Ammon's horn (tissue), 1 donor: ENCODE measurements around the gene NFATC4.
"Not testable (repeated sequence)": the region's sequence is repeated elsewhere in the genome, so short reads cannot be mapped to it uniquely, and the experiment has no call there.

Experiments used
- DNase-seq: peaks from one replicate; pipeline ENCODE4 v3.0.0-alpha.2; 2016; ENCODE audit warnings: low spot score

Gene NFATC4

DNA sequence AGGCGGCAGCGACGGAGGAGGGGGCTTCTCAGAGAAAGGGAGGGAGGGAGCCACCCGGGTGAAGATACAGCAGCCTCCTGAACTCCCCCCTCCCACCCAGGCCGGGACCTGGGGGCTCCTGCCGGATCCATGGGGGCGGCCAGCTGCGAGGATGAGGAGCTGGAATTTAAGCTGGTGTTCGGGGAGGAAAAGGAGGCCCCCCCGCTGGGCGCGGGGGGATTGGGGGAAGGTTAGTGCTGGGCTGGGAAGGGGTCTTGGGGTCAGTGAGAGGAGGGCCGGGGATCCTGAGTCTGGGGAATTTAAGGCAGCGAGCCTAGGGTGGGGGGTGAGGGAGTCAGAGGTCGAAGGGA is 203 bp downstream of the NFATC4 start:
- no peak for DNase-seq

DNA sequence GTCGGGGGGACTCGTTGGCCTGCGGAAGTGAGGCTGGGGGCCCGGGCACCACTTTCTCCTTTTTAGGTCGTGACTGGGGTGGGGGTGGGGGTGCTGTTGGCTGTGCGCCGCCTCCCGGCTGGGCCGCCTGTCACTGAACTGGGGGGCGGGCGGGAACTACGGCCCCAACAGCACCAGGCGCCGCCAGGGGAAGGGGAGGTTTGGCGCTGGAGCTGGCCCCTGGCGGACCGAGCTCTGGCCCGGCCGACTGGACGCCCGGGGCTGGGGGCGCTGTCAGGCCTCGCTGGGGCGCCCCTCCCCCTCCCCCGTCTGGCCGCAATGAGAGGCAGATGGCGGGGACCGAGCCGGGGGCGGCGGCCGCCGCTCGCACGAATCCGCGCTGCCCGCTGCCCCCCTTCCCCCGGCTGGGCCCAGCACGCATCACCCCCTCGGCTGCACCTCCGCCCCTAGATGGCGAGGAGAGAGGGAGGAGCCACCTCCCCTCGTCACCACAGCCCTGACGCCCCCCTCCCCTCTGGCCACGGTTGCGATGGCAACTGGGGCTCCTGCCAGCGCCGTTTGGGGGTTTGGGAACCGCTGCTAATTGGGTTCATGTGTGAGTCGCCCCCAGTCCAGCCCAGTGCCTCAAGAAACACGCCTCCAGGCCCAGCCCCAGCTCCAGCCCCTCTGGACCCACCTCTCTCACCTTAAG is 723 bp downstream of the NFATC4 start:
- DNase-seq, result peak; percentile 48

DNA sequence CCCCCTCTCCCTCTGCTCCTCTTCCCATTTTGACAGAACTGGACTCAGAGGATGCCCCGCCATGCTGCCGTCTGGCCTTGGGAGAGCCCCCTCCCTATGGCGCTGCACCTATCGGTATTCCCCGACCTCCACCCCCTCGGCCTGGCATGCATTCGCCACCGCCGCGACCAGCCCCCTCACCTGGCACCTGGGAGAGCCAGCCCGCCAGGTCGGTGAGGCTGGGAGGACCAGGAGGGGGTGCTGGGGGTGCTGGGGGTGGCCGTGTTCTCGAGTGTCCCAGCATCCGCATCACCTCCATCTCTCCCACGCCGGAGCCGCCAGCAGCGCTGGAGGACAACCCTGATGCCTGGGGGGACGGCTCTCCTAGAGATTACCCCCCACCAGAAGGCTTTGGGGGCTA is 1.5 kb downstream of the NFATC4 start:
- DNase-seq, result no peak

DNA sequence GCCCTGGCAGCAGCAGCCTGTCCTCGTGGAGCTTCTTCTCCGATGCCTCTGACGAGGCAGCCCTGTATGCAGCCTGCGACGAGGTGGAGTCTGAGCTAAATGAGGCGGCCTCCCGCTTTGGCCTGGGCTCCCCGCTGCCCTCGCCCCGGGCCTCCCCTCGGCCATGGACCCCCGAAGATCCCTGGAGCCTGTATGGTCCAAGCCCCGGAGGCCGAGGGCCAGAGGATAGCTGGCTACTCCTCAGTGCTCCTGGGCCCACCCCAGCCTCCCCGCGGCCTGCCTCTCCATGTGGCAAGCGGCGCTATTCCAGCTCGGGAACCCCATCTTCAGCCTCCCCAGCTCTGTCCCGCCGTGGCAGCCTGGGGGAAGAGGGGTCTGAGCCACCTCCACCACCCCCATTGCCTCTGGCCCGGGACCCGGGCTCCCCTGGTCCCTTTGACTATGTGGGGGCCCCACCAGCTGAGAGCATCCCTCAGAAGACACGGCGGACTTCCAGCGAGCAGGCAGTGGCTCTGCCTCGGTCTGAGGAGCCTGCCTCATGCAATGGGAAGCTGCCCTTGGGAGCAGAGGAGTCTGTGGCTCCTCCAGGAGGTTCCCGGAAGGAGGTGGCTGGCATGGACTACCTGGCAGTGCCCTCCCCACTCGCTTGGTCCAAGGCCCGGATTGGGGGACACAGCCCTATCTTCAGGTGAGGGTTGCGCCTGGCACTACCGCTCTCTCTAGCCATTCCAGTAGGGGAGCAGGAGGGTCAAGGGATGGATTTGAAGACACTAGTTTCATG is 2.1 kb downstream of the NFATC4 start:
- DNase-seq, result no peak

DNA sequence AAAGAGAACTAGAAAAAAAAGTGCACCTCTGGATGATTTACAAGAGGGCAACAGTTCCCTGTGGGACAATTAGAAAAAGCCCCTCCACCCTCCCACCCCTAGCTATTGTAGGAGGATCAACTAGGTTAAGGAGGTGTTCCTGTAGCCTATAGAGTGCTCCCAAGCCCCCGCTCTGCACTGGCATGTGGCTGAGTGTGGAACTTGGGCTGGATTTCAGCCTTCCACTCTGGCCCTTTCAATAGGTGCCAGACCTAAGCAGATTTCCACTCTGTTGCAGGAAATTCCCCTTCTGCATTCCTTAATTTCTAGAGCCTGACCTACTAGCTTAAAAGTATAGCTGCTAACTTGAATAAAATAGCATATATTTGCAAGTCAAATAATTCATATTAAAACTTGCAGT is 2.8 kb downstream of the NFATC4 start:
- DNase-seq, result no peak

DNA sequence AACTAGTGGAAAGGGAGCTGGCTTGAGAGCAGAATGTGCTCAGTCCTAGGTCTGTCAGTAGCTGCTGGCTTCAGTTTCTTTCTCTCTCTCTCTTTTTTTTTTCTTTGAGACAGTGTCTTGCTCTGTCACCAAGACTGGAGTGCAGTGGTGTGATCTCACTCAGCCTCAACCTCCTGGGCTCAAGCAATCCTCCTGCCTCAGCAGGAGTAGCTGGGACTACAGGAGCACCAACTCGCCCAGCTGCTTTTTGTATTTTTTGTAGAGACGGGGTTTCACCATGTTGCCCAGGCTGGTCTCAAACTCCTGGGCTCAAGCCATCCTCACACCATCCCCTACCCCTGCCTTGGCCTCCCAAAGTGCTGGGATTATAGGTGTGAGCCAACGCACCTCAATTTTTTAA is 3.6 kb downstream of the NFATC4 start:
- not testable (repeated sequence) for DNase-seq

DNA sequence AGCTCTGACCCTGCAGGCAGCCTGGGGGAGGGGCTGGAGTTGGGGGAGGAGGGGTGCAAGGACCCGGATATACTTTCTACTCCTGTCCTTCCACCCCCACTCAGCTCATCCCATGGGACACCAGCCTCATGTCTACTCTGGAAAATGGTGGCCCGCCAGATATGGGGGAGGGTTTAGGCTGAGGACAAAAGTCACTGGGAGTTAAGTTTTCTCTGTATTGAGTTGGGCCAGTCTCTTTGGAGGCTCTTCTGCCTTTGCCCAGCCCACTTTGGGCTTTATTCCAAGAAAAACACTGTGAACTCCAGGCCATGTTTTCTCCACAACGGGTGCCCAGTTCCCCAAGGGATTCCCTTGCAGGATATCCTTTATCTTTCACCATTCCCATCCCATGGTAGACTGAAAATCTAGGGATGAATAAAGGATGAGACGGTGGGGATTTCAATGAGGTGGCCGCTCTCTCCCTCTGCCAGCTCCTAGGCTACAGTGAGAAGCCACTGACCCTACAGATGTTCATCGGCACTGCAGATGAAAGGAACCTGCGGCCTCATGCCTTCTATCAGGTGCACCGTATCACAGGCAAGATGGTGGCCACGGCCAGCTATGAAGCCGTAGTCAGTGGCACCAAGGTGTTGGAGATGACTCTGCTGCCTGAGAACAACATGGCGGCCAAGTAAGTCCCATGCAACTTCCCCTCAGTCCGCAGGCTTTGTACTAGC is 4.9 kb downstream of the NFATC4 start:
- DNase-seq, result no peak

DNA sequence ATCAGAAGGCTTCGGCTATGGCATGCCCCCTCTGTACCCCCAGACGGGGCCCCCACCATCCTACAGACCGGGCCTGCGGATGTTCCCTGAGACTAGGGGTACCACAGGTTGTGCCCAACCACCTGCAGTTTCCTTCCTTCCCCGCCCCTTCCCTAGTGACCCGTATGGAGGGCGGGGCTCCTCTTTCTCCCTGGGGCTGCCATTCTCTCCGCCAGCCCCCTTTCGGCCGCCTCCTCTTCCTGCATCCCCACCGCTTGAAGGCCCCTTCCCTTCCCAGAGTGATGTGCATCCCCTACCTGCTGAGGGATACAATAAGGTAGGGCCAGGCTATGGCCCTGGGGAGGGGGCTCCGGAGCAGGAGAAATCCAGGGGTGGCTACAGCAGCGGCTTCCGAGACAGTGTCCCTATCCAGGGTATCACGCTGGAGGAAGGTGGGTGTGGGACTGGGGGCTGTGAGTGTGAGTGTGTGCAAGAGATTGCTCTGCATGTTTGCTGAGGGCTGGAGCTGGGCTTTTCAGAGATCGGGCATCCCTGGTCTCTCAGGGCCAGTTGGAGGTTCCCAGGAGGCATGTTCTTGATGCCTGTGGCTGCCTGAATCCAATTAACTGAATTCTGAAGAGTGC is 8.6 kb downstream of the NFATC4 start:
- no peak for DNase-seq

DNA sequence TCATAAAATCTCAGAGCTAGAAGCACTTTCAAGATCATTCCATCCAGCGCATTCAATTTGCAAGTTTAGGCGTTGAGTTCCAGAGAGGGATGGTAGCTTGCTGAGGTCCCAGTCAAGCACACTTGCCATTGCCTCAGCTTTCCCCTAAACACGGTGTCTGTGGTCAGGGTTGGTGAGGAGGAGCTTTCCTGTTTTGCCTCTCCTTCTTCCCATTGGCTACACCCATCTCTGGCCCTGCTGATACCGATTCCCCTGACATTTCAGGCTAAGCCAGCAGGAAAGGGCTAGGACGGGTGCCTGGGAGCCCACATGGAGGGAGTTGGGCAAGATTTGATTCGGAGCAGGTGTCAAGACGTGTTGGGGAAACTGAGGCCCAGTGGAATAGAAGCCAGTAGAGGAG is 9.1 kb downstream of the NFATC4 start:
- DNase-seq, result no peak

DNA sequence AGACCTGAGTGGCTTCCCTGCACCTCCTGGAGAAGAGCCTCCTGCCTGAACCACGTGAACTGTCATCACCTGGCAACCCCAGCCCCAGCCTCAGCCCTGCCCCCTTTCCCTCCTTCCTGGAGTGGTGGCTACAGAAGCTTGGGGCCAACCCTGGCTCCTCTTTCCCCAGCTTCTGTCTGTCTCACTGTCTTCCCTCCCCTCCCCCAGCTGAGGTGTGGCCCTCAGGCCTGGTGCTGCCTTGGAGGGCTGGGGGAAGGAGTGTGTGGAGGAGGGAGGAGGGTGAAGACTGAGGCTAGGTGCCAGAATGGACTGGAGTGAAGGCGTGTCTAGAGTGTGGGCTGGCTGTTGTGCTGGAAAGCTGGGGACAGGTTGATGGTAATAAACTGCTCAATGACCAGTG is 9.7 kb downstream of the NFATC4 start:
- DNase-seq, result no peak

DNA sequence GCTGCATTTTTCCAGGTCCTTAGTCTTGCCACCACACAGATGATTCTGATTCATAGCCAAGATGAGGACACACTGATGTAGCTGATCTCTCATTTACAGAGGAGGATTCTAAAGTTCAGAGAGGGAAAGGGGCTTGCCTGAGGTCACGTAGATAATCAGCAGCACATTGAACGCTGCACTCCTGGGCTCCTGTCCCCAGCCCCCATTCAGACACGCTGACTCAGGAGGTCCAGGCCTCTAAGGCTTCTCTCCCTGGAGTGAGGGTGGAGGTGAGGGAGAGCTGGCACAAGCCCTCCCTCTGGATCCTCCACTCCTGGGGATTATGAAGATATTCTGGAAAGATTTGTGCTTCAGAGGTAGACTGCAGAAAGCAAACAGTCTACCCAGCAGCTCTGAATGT is 10.3 kb downstream of the NFATC4 start:
- no peak for DNase-seq

DNA sequence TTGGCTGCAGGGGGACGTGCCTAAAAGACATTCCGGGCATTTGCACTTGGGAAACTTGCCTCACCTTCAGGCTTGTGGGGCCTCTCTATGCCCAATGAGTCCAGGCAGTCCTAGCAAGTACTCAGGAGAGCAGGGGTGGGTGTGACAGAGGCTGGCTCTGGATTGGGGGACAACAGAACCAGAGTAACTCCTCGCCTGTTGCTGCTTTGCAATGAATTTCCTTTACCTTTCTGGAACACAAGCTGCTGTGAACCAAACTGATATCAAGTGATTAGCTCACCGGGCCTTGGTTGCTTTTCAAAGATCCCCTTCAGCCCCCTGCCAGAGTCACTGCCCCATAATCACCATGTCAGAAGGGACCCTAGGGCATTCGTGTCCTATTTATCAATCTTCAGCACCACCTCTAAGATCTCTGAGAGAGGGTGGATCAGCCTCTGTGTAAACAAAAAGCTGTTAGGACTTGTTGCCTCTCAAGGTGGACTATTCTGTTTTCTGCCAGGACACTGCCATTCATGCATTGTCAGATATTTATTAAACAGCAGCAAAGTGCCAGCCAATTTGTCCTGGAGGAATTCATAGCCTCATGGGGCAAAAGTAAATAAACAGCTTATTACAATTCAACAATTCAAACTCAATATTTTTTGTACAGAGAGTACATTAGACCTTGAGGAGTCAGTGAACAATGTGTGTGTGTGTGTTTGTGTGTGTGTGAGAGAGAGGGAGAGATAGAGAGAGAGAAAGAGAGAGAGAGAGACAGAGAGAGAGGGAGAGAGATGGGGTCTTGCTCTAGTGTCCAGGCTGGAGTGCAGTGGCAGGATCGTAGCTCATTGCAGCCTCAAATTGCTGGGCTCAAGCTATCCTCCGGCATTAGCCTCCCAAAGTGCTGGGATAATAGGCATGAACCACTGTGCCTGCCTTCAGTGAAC is 11.3 kb downstream of the NFATC4 start:
- DNase-seq, result no peak

DNA sequence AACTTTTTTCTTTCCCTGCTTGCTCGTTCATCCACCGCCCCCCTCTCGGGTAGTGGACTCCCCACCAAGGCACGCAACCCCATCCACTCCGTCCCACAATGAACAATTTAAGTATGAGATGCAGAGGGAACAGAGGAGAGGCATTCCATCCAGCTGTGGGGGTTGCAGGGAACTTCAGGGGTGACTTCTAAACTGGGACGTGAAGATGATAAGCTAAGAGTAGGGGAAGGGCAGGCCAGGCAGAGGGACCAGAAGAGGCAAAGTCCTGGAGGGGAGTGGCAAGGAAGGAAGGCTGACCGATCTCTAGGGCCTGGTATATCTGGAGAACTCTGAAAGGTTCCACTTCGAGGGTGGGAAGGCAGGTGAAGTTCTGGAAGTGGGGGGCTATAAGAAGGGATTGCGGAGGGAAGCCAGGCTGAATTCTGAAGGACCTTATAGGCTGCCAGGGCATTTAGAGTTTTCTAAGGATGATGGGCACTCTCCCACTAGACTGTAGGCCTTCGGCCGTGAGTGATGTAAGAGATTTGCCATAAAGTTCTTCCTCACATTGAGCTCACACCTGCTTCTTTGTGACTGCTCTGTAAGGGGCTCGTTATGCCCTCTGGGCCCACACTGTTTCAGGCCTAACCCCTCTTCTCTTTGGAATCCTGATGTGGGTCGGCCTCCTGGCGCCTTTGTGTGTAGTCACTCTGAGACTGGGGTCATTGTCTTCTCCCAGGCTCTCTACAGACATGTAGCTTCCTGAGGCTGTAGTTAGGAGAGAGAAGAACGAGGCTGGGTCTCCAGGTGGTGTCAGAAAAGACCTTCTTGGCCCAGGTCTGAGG is 12.1 kb downstream of the NFATC4 start:
- DNase-seq, result no peak

DNA sequence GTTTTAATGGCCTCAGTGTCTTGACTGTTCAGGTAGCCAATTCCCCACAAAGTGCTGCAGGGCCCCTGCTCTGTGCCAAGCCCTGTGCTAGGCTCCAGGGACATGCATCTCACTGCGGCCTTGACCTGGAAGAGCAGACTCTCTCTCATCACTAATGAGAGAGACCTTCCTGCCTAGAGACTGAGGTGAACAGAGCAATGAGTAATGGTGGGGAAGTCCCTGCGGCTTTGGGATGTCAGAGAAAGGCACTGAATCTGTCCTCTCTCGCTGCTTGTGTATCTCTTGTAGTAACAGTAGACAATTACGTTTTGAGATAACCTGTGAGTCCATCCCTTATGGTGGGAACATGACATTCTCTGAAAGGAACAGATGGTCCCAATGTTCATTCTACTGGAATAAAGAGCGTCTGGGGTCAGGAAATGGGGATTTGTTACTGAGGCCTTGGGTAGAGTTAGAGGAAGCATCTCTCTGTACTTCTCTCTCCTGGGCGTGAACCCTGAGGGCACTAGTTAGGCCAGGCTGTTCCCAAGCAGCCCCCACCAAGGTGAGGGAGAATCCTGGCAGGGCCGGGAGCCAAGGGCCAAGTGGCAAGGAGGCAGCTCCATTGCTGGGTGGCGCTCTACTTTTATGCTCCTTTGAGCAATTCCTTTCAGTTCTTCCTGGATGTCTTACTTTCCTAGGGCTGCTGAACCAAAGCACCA is 13.5 kb downstream of the NFATC4 start:
- DNase-seq, result no peak

DNA sequence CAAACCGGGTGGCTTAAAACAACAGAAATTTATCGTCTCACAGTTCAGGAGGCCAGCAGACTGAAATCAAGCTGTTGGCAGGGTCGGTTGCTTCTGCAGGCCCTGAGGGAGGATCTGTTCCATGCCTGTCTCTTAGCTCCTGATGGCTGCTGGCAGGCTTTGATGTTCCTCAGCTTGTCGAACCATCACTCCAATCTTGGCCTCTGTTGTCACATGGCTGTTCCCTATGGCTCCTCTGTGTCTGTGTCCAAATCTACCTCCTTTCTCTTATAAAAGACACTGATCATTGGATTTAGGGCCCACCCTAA is 14.0 kb downstream of the NFATC4 start:
- no peak for DNase-seq

DNA sequence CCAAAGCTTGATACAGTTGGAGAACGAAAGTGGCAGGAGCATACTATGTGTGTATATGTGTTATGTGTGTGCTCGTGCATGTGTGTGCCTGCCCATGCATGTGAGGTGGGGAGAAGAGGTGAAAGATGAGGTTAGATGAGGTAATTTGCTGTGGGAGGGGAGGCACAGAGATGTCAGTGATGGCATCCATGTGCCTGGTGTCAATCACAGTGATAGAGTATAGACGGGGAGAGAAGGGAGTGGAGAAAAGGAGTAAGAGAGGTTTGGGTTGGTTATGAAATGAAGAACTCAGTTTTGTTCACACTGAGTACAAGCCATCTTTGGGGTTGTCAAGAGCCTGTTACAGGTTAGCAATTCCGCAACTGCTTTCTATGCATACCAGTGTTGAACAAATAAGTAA is 16.2 kb downstream of the NFATC4 start:
- DNase-seq, result no peak

DNA sequence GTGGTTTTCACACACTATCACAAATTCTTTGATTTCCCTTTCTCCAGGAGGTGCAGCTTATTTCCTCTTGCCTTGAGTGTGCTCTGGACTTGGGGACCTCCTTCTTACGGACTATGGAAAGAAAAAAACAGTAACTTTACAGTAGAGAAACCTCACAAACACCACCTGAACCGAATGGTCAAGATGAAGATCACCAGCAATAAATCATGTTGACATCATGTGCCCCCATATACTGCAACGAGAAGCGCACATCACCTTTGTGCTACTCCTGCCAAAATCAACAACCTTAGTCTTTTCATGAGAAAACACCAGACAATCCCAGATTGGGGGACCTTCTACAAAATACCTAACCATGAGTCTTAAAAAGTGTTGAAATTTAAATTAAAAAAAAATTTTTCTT is 17.5 kb downstream of the NFATC4 start:
- DNase-seq, result no peak

DNA sequence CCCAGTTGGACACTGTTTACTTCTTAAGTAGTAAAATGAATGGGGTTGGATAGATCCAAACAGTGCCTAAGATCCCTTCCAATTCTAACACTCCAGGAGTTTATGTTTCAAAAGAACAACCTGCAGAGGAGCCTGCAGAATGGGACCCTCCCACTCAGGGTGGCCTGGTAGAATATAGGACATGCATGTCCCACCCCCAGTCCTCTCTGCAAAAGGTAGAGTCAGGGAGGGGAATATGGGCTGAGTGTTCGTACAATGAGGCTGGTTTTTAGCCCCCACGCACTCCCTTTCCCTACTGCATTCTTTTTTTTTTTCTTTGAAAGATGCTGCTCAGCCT is 19.0 kb downstream of the NFATC4 start:
- no peak for DNase-seq

DNA sequence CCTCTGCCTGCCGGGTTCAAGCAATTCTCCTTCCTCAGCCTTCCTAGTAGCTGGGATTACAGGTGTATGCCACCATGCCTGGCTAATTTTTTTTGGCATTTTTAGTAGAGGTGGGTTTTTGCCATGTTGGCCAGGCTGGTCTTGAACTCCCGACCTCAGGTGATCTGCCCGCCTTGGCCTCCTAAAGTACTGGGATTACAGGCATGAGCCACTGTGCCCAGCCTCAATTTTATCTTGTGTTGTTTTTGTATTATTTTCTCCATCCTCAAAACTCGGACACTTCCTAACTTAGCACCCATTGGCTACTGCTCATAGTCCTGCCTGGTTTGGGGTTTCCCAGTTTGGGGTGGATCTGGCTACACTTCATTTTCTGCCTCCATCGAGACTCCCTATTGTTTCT is 19.6 kb downstream of the NFATC4 start:
- DNase-seq, result not testable (repeated sequence)

DNA sequence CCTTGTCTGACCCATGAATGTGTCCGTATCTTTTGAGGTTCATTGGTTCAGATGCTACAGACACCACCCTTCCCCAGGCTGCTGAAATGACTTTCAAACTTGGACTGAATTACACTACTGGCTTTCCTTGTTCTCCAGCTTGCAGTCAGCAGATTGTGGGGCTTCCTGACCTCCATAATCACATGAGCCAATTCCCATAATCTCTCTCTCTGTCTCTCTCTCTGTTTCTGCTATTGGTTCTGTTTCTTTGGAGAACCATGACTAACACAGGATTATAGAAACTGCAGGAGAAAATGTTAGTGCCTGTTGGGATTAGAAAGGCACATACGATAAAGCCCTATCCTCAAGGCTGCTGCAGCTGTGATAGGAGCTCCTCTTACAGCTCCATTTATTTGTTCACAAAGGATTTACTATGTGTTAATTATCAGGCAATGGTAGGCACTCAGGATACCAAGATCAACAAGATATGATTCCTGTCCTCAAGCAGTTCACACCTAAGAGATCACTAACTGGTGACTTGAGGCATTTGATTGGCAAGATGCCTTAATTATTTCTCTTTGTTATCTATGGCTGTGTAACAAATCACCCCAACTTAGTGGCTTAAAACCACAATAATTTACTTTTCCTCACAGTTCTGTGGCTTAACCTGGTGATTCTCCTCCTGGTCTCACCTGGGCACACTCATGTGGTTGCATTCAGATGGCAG is 20.6 kb downstream of the NFATC4 start:
- no peak for DNase-seq
